Measurements from ENCODE around the gene RNF145.

RNF145 gene

DNA sequence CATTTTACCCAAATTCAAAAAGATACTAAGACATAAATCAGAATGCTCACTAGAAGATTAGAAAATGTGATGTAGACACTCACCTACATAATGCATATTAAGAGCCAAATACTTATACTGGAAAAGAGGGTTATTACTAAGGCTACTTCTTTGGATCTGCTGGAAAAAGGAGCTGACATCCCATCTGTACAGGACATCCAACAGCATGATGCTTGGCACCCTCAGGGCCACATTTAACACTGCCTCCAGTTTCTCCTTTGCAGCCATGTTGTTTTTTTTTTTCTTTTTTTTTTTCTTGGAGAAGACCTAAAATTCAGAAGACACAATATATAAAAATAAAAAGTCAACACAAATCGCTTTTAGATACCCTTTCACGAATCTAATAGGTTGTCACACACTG, 6.0 kb downstream of the RNF145 start:
- no peak for TF ChIP-seq EZH2 (optimal IDR thresholded peaks at IDR 0.05; ENCODE audit: low read depth, low read length)
- no peak for TF ChIP-seq EZH2phosphoT487 (IDR thresholded peaks at IDR 0.05; ENCODE audit: low read length)
- no peak for TF ChIP-seq CTCF (IDR thresholded peaks at IDR 0.05; ENCODE audit: low read length)
- H3K4me1 ChIP-seq (ENCODE audit: low read length) = peaks cover 13% of the 10 kb centered on the region; the same call in 1 of the 2 replicates
- H3K4me2 ChIP-seq (ENCODE audit: low read depth, low read length) = no peak overlapping the region
- H3K4me3 ChIP-seq (ENCODE audit: low read length) = no peak overlapping the region
- no peaks in the 10 kb centered on the region for H3K27me3 ChIP-seq (replicated peaks; ENCODE audit: insufficient read depth, low read length)
- no peak for DNase-seq
- no peak overlapping the region for H2AFZ ChIP-seq (ENCODE audit: low read length)
- H3K36me3 ChIP-seq (replicated peaks; ENCODE audit: insufficient read depth, low read length) = no peaks in the 10 kb centered on the region; the same call in 1 of the 2 replicates
- no peaks in the 10 kb centered on the region for H3K9me2 ChIP-seq (replicated peaks; ENCODE audit: insufficient read depth, low read length)
- H3K79me2 ChIP-seq (ENCODE audit: low read length) = peaks cover 96% of the 10 kb centered on the region
- H3K9me3 ChIP-seq (replicated peaks; ENCODE audit: insufficient read depth, low read length) = no peaks in the 10 kb centered on the region
- H4K20me1 ChIP-seq (ENCODE audit: insufficient read depth, low read length) = peaks cover 5% of the 10 kb centered on the region; the same call in 1 of the 2 replicates
- H3K9ac ChIP-seq (ENCODE audit: low read length) = no peak overlapping the region
- peaks cover 19% of the 10 kb centered on the region for H3F3A ChIP-seq (ENCODE audit: insufficient read depth, low read length)
- no peak overlapping the region for H3K27ac ChIP-seq (ENCODE audit: low read length)

DNA sequence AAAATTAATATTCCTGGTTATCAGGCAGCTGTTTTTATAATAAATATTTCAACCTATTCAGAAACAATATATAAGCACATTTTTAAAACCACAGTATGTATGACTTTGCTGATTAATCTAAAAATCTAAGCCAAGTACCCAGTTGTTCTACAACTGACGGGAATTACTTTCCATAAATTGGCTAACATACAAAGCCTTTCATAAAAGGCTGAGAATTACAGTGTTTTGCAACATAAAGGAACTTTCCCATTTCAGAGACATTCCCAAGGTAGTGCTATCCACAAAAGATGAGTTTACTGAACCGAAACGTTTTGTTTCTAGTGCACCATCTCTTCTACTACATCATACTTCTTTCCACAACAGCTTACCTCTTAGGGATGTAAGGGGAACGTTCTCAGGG, 7.2 kb downstream of the RNF145 start:
- Histone ChIP-seq H3K27me3 (replicated peaks; ENCODE audit: insufficient read depth, low read length) (no peaks in the 10 kb centered on the region), H3K9me2 (replicated peaks; ENCODE audit: insufficient read depth, low read length) (no peaks in the 10 kb centered on the region), H3K9me3 (replicated peaks; ENCODE audit: insufficient read depth, low read length) (no peaks in the 10 kb centered on the region), H3K79me2 (ENCODE audit: low read length) (peaks cover 94% of the 10 kb centered on the region), H3K4me2 (ENCODE audit: low read depth, low read length) (no peak overlapping the region), H4K20me1 (ENCODE audit: insufficient read depth, low read length) (peaks cover 5% of the 10 kb centered on the region; the same call in 1 of the 2 replicates), H3F3A (ENCODE audit: insufficient read depth, low read length) (peaks cover 7% of the 10 kb centered on the region), H3K27ac (ENCODE audit: low read length) (no peak overlapping the region), H3K9ac (ENCODE audit: low read length) (no peak overlapping the region), H3K4me3 (ENCODE audit: low read length) (no peak overlapping the region), H3K36me3 (replicated peaks; ENCODE audit: insufficient read depth, low read length) (no peaks in the 10 kb centered on the region; the same call in 1 of the 2 replicates), H3K4me1 (ENCODE audit: low read length) (peaks cover 13% of the 10 kb centered on the region; the same call in 1 of the 2 replicates), H2AFZ (ENCODE audit: low read length) (no peak overlapping the region)
- no peak for DNase-seq
- no peak for TF ChIP-seq EZH2 (optimal IDR thresholded peaks at IDR 0.05; ENCODE audit: low read depth, low read length)
- TF ChIP-seq EZH2phosphoT487 (IDR thresholded peaks at IDR 0.05; ENCODE audit: low read length) = no peak
- TF ChIP-seq CTCF (IDR thresholded peaks at IDR 0.05; ENCODE audit: low read length) = no peak

- no peaks in the 10 kb centered on the region for H3F3A ChIP-seq (ENCODE audit: insufficient read depth, low read length)
- peaks cover 5% of the 10 kb centered on the region; the same call in 1 of the 2 replicates for H4K20me1 ChIP-seq (ENCODE audit: insufficient read depth, low read length)
- H3K4me1 ChIP-seq (ENCODE audit: low read length) = no peaks in the 10 kb centered on the region
- H3K4me3 ChIP-seq (ENCODE audit: low read length) = no peak overlapping the region
- no peak for DNase-seq
- no peaks in the 10 kb centered on the region; the same call in 1 of the 2 replicates for H3K36me3 ChIP-seq (replicated peaks; ENCODE audit: insufficient read depth, low read length)
- no peak overlapping the region for H3K9ac ChIP-seq (ENCODE audit: low read length)
- H3K9me2 ChIP-seq (replicated peaks; ENCODE audit: insufficient read depth, low read length) = no peaks in the 10 kb centered on the region
- peaks cover 89% of the 10 kb centered on the region for H3K79me2 ChIP-seq (ENCODE audit: low read length)
- no peak overlapping the region for H2AFZ ChIP-seq (ENCODE audit: low read length)
- H3K27me3 ChIP-seq (replicated peaks; ENCODE audit: insufficient read depth, low read length) = no peaks in the 10 kb centered on the region
- H3K27ac ChIP-seq (ENCODE audit: low read length) = no peak overlapping the region
- no peaks in the 10 kb centered on the region for H3K9me3 ChIP-seq (replicated peaks; ENCODE audit: insufficient read depth, low read length)
- H3K4me2 ChIP-seq (ENCODE audit: low read depth, low read length) = no peak overlapping the region
- TF ChIP-seq EZH2phosphoT487 (IDR thresholded peaks at IDR 0.05; ENCODE audit: low read length) = no peak
- no peak for TF ChIP-seq CTCF (IDR thresholded peaks at IDR 0.05; ENCODE audit: low read length)
- no peak for TF ChIP-seq EZH2 (optimal IDR thresholded peaks at IDR 0.05; ENCODE audit: low read depth, low read length)
Observed at GRCh38 chr5:159199780-159200179, 9.6 kb downstream of the RNF145 start.

All from MM.1S (cell line).